Liver (tissue), 9 donors: Measurements from ENCODE around the gene ASAP2. TPM values are rescaled to one million over a fixed set of nuclear protein-coding genes. Genes with fewer than 3 reads are reported as not detected.

Experiments
- DNase-seq: peaks from one replicate; pipeline ENCODE4 v3.0.0-alpha.2; 2017; ENCODE audit warnings: low spot score
- H3K27ac ChIP-seq, 2 donors: one replicate each; pipeline ENCODE4 v1.7.0; 2013; ENCODE audit warnings: inconsistent platforms in 2 of 2, low read length in 2 of 2, control low read depth in 1 of 2, low read depth in 1 of 2, mild to moderate bottlenecking in 1 of 2
- H3K27me3 ChIP-seq, 4 donors: one replicate each; pipeline versions ENCODE4 v1.6.1 to v1.7.0; 2013; ENCODE audit warnings: low read length in 3 of 4, inconsistent platforms in 1 of 4, mild to moderate bottlenecking in 1 of 4, moderate library complexity in 1 of 4; ENCODE audit not compliant: control insufficient read depth in 4 of 4, insufficient read depth in 4 of 4
- H3K36me3 ChIP-seq, 4 donors: one replicate each; pipeline versions ENCODE4 v1.6.1 to v1.7.0; 2013; ENCODE audit warnings: low read length in 3 of 4, mild to moderate bottlenecking in 3 of 4, low read depth in 1 of 4, moderate library complexity in 1 of 4; ENCODE audit not compliant: control insufficient read depth in 4 of 4, insufficient read depth in 3 of 4
- H3K4me1 ChIP-seq, 4 donors: one replicate each; pipeline versions ENCODE4 v1.6.1 to v1.7.0; 2013; ENCODE audit warnings: low read length in 3 of 4, mild to moderate bottlenecking in 3 of 4, moderate library complexity in 1 of 4; ENCODE audit not compliant: control insufficient read depth in 4 of 4, insufficient read depth in 4 of 4
- H3K4me3 ChIP-seq, 3 donors: one replicate each; pipeline versions ENCODE4 v1.6.1 to v1.7.0; 2013; ENCODE audit warnings: low read length in 3 of 3, control low read depth in 1 of 3, low read depth in 1 of 3, mild to moderate bottlenecking in 1 of 3
- H3K9ac ChIP-seq, 2 donors: one replicate each; pipeline ENCODE4 v1.7.0; 2013; ENCODE audit warnings: low read length in 2 of 2, mild to moderate bottlenecking in 2 of 2, moderate library complexity in 2 of 2, control low read depth in 1 of 2, low read depth in 1 of 2
- H3K9me3 ChIP-seq, 4 donors: one replicate each; pipeline versions ENCODE4 v1.6.1 to v1.7.0; 2013; ENCODE audit warnings: low read length in 3 of 4; ENCODE audit not compliant: control insufficient read depth in 4 of 4
- FOXA2 ChIP-seq: IDR thresholded peaks from 2 replicates; pipeline ENCODE4 v1.6.1; 2016; ENCODE audit warnings: antibody characterized with exemption
- HNF4G ChIP-seq: IDR thresholded peaks from 2 replicates; pipeline ENCODE4 v1.6.1; 2016; ENCODE audit warnings: antibody characterized with exemption
- JUND ChIP-seq, 2 donors: IDR thresholded peaks; 2 replicates each; pipeline ENCODE4 v1.6.1; 2016; ENCODE audit warnings: antibody characterized with exemption in 2 of 2
- NR2F2 ChIP-seq: IDR thresholded peaks from 2 replicates; pipeline ENCODE4 v1.6.1; 2016; ENCODE audit warnings: antibody characterized with exemption
- RAD21 ChIP-seq, 2 donors: IDR thresholded peaks; 2 replicates each; pipeline ENCODE4 v1.6.1; 2016; ENCODE audit warnings: antibody characterized with exemption in 2 of 2, mild to moderate bottlenecking in 2 of 2
- RXRA ChIP-seq, 2 donors: IDR thresholded peaks; 2 replicates each; pipeline ENCODE4 v1.6.1; 2017 to 2018; ENCODE audit warnings: antibody characterized with exemption in 2 of 2, mild to moderate bottlenecking in 1 of 2
- TAF1 ChIP-seq: conservative IDR thresholded peaks from 2 replicates; pipeline ENCODE4 v1.6.1; 2016; ENCODE audit warnings: antibody characterized with exemption, mild to moderate bottlenecking
- YY1 ChIP-seq: IDR thresholded peaks from 2 replicates; pipeline ENCODE4 v1.6.1; 2016; ENCODE audit warnings: antibody characterized with exemption, mild to moderate bottlenecking
- WGBS: extraction: QIAGEN DNeasy Blood & Tissue Kit; methylation state at CpG from one replicate; pipeline ENCODE4 v1.1.7; 2013; 5-methylcytosine and 5-hydroxymethylcytosine counted together
- polyA plus RNA-seq, 2 donors: library from polyadenylated mRNA; stranded (reverse) in 1 of 2; unstranded in 1 of 2; fragments of 200-250 nt in 1 of 2; fragments of >200 nt in 1 of 2; fragmentation: Nextera tagmentation in 1 of 2; extraction: Ambion mirVana in 1 of 2; gene quantifications; one replicate each; pipeline versions ENCODE4 v1.2.1 to v1.2.3, GENCODE V29; 2013 to 2015
- total RNA-seq, 2 donors: library from RNA; depleted of rRNA; stranded (reverse); fragments of >200 nt; gene quantifications; one replicate each; pipeline ENCODE4 v1.2.3, GENCODE V29; 2014
- TF ChIP-seq, protein P1 (sequence below): IDR thresholded peaks from 2 replicates; pipeline ENCODE4 v1.6.1; 2016; ENCODE audit warnings: antibody characterized with exemption
- TF ChIP-seq, protein P2 (sequence below): IDR thresholded peaks from 2 replicates; pipeline ENCODE4 v1.6.1; 2016; ENCODE audit warnings: antibody characterized with exemption
- TF ChIP-seq, protein P3 (sequence below): IDR thresholded peaks from 2 replicates; pipeline ENCODE4 v1.6.1; 2016; ENCODE audit warnings: antibody characterized with exemption, mild to moderate bottlenecking
- TF ChIP-seq, protein P4 (sequence below): fragments of 150-350 bp; IDR thresholded peaks from 2 replicates; pipeline ENCODE4 v1.5.1; 2017; ENCODE audit warnings: improper control_type of control experiment, low read depth, low read length; ENCODE audit not compliant: missing input control
- TF ChIP-seq, protein P5 (sequence below): IDR thresholded peaks from 2 replicates; pipeline ENCODE4 v1.6.1; 2016; ENCODE audit warnings: antibody characterized with exemption
- donor health status: healthy.
- donor health status: healthy.
- donor health status: healthy.
- donor health status: healthy.
- donor health status: healthy.

ASAP2 gene
- total and polyA plus RNA-seq, 4 donors, result 0.36 to 5.9 (median 2.6) TPM

DNA sequence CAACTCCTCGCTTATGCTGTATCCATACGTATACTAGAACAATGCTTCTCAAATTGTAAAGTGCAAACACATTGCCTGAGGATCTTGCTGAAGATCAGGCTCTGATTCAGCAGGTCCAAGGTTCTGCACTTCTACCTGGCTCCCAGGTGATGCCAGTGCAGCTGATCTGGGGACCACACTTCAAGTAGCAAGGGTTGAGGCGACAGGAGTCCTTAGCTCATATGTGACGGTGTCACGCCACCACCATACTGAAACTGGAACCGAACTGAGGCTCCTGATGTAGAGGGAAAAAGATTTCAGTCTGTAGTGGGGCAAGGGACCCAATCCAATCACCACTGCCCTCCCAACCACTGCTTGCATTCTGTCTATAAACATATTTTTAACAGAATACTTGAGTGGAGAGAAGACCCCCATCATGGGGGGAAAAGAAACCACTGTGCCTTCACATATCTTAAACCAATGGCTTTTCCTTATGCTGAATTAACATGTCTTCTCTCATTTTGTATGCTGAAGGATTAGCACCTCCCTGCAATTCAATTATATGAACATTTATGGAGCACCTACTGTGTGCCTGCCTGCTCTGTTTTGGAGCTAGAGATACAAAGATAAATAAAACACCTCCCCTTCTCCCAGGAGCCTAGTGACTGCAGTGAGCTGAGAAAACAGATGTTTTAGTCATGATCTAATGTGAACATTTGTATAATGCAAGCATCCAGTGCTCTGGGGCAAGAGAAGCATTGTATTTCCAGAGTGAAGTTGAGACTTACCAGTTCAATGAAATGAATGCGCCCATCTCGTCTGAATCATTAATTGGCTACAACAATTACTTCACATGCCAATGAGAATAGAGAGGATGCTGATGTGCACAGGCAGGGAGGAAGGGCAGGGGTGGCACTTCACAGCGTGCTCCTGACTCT is 6.6 kb upstream of the ASAP2 start:
- H3K4me3 ChIP-seq, result no peak overlapping the region
- H3K36me3 ChIP-seq, result no peaks in the 10 kb centered on the region
- H3K9me3 ChIP-seq, result no peaks in the 10 kb centered on the region
- DNase-seq, result no peak
- H3K27ac ChIP-seq, result no peak overlapping the region
- no peak overlapping the region for H3K9ac ChIP-seq
- WGBS, result 86% methylated on average over 9 of the region's 9 CpGs
- H3K4me1 ChIP-seq, result peaks cover 0 to 4% (median under 1%) of the 10 kb centered on the region in 4 donors
- TF ChIP-seq, protein P1, sequence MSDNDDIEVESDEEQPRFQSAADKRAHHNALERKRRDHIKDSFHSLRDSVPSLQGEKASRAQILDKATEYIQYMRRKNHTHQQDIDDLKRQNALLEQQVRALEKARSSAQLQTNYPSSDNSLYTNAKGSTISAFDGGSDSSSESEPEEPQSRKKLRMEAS, result no peak
- no peak for TF ChIP-seq HNF4G
- TF ChIP-seq, protein P2, sequence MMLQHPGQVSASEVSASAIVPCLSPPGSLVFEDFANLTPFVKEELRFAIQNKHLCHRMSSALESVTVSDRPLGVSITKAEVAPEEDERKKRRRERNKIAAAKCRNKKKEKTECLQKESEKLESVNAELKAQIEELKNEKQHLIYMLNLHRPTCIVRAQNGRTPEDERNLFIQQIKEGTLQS, result no peak
- TF ChIP-seq RAD21 (IDR thresholded peaks at IDR 0.05), result no peak
- TF ChIP-seq, protein P3, sequence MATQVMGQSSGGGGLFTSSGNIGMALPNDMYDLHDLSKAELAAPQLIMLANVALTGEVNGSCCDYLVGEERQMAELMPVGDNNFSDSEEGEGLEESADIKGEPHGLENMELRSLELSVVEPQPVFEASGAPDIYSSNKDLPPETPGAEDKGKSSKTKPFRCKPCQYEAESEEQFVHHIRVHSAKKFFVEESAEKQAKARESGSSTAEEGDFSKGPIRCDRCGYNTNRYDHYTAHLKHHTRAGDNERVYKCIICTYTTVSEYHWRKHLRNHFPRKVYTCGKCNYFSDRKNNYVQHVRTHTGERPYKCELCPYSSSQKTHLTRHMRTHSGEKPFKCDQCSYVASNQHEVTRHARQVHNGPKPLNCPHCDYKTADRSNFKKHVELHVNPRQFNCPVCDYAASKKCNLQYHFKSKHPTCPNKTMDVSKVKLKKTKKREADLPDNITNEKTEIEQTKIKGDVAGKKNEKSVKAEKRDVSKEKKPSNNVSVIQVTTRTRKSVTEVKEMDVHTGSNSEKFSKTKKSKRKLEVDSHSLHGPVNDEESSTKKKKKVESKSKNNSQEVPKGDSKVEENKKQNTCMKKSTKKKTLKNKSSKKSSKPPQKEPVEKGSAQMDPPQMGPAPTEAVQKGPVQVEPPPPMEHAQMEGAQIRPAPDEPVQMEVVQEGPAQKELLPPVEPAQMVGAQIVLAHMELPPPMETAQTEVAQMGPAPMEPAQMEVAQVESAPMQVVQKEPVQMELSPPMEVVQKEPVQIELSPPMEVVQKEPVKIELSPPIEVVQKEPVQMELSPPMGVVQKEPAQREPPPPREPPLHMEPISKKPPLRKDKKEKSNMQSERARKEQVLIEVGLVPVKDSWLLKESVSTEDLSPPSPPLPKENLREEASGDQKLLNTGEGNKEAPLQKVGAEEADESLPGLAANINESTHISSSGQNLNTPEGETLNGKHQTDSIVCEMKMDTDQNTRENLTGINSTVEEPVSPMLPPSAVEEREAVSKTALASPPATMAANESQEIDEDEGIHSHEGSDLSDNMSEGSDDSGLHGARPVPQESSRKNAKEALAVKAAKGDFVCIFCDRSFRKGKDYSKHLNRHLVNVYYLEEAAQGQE, result no peak
- TF ChIP-seq, protein P4, sequence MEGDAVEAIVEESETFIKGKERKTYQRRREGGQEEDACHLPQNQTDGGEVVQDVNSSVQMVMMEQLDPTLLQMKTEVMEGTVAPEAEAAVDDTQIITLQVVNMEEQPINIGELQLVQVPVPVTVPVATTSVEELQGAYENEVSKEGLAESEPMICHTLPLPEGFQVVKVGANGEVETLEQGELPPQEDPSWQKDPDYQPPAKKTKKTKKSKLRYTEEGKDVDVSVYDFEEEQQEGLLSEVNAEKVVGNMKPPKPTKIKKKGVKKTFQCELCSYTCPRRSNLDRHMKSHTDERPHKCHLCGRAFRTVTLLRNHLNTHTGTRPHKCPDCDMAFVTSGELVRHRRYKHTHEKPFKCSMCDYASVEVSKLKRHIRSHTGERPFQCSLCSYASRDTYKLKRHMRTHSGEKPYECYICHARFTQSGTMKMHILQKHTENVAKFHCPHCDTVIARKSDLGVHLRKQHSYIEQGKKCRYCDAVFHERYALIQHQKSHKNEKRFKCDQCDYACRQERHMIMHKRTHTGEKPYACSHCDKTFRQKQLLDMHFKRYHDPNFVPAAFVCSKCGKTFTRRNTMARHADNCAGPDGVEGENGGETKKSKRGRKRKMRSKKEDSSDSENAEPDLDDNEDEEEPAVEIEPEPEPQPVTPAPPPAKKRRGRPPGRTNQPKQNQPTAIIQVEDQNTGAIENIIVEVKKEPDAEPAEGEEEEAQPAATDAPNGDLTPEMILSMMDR, result no peak
- TF ChIP-seq TAF1, result no peak
- TF ChIP-seq FOXA2, result no peak
- no peak for TF ChIP-seq NR2F2
- TF ChIP-seq RXRA (IDR thresholded peaks at IDR 0.05), result no peak
- TF ChIP-seq YY1, result no peak
- no peak for TF ChIP-seq JUND (IDR thresholded peaks at IDR 0.05)
- TF ChIP-seq, protein P5, sequence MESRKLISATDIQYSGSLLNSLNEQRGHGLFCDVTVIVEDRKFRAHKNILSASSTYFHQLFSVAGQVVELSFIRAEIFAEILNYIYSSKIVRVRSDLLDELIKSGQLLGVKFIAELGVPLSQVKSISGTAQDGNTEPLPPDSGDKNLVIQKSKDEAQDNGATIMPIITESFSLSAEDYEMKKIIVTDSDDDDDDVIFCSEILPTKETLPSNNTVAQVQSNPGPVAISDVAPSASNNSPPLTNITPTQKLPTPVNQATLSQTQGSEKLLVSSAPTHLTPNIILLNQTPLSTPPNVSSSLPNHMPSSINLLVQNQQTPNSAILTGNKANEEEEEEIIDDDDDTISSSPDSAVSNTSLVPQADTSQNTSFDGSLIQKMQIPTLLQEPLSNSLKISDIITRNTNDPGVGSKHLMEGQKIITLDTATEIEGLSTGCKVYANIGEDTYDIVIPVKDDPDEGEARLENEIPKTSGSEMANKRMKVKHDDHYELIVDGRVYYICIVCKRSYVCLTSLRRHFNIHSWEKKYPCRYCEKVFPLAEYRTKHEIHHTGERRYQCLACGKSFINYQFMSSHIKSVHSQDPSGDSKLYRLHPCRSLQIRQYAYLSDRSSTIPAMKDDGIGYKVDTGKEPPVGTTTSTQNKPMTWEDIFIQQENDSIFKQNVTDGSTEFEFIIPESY, result no peak
- H3K27me3 ChIP-seq, result no peaks in the 10 kb centered on the region

DNA sequence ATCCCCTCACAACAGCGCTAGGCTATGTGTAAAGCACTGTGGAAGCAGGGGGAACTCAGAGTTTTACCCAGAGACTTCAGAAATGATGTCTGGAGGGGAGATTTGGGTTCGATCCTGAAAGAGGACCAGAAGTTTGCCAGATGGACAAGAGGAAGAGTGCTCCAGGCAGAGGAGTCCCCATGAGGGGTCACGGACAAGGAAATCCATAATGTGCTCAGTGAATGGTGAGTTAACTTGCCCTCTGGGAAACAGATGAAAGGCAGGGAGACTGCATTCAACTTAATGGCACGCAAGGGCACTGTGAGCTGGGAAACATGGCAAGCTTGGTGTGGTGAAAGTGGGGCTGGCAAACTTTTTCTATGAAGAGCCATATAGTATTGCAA is 6.0 kb upstream of the ASAP2 start:
- Histone ChIP-seq H3K9ac (no peak overlapping the region), H3K4me3 (no peak overlapping the region), H3K27ac (no peak overlapping the region), H3K9me3 (no peaks in the 10 kb centered on the region), H3K36me3 (no peaks in the 10 kb centered on the region), H3K27me3 (no peaks in the 10 kb centered on the region), H3K4me1 (peaks cover 1 to 9% (median 4%) of the 10 kb centered on the region in 4 donors)
- DNase-seq, result no peak
- WGBS, result 89% methylated on average over 4 of the region's 4 CpGs
- TF ChIP-seq, protein P1, result no peak
- TF ChIP-seq NR2F2 (no peak), RXRA (IDR thresholded peaks at IDR 0.05) (no peak), HNF4G (no peak), FOXA2 (no peak), RAD21 (IDR thresholded peaks at IDR 0.05) (no peak), TAF1 (no peak), JUND (IDR thresholded peaks at IDR 0.05) (no peak), YY1 (no peak)
- TF ChIP-seq, protein P4, result no peak
- TF ChIP-seq, protein P3, result no peak
- TF ChIP-seq, protein P2, result no peak
